ENCODE results near the gene TMEM132A.

GRCh38 chr11:60942219-60942618 lies 18.0 kb downstream of the TMEM132A start:
- TF ChIP-seq CTCF (IDR thresholded peaks at IDR 0.05) (no peak), POLR2A (IDR thresholded peaks at IDR 0.05) (no peak), POLR2AphosphoS5 (IDR thresholded peaks at IDR 0.05) (no peak)
